ENCODE data around the gene PCNX2. TPM values are rescaled to one million over a fixed set of nuclear protein-coding genes. Genes with fewer than 3 reads are reported as not detected.

PCNX2 gene
- total RNA-seq, 4 donors from 2014 or later = 5.9 to 21.7 (median 10.3) TPM

- no peak for ATAC-seq
- Histone ChIP-seq H3K27me3 (no peaks in the 10 kb centered on the region), H3K9me3 (no peaks in the 10 kb centered on the region), H3K27ac (no peak overlapping the region), H3K36me3 (no peaks in the 10 kb centered on the region), H3K4me3 (no peak overlapping the region), H3K4me1 (no peaks in the 10 kb centered on the region)
- 45 to 67% methylated on average over 2 of the region's 2 CpGs for WGBS, 2 donors (ENCODE audit: low coverage in 1 of 2)
- TF ChIP-seq CTCF (IDR thresholded peaks at IDR 0.05) (no peak), EP300 (IDR thresholded peaks at IDR 0.05) (no peak)
Observed at GRCh38 chr1:233320023-233320422, 24.5 kb upstream of the PCNX2 start.

DNA sequence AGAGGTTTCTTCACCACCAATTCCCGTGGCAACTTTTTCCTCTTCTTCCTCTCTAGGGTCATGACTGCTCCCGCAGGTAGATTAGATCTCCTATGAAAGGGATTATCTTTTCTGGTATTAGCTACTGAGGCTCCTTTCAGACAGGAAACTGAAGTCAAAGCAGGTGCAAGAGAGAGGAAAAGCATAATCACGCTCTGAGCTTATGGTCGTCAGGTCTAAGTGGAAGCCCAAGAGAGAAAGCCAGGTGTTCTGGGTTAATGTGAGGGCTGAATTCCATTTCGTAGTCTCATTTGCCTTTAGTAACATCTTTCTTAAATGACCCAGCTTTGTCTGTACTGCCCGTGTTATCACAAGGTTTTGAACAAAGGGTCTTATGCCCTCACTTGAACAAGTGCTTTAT lies 23.7 kb upstream of the PCNX2 start:
- no peaks in the 10 kb centered on the region for H3K9me3 ChIP-seq
- no peaks in the 10 kb centered on the region for H3K36me3 ChIP-seq
- ATAC-seq = no peak
- H3K27me3 ChIP-seq = no peaks in the 10 kb centered on the region
- no peak overlapping the region for H3K27ac ChIP-seq
- no peaks in the 10 kb centered on the region for H3K4me1 ChIP-seq
- WGBS, 2 donors (ENCODE audit: low coverage in 1 of 2) = 65 to 66% methylated on average over 3 to 6 of the region's 6 CpGs
- TF ChIP-seq CTCF (IDR thresholded peaks at IDR 0.05) = no peak
- H3K4me3 ChIP-seq = no peak overlapping the region

GRCh38 chr1:233316473-233316872 lies 20.9 kb upstream of the PCNX2 start:
- 48 to 91% methylated on average over 1 of the region's 1 CpG for WGBS, 2 donors (ENCODE audit: low coverage in 1 of 2)
- TF ChIP-seq EP300 (IDR thresholded peaks at IDR 0.05) (no peak), POLR2A (IDR thresholded peaks at IDR 0.05) (no peak), CTCF (IDR thresholded peaks at IDR 0.05) (no peak)
- no peak for ATAC-seq
- no peaks in the 10 kb centered on the region for H3K4me1 ChIP-seq
- H3K4me3 ChIP-seq = no peak overlapping the region
- no peak overlapping the region for H3K27ac ChIP-seq
- H3K9me3 ChIP-seq = no peaks in the 10 kb centered on the region
- no peaks in the 10 kb centered on the region for H3K36me3 ChIP-seq
- no peaks in the 10 kb centered on the region for H3K27me3 ChIP-seq

- no peak for TF ChIP-seq EP300 (IDR thresholded peaks at IDR 0.05)
- no peak for TF ChIP-seq CTCF (IDR thresholded peaks at IDR 0.05)
- TF ChIP-seq POLR2AphosphoS5 (IDR thresholded peaks at IDR 0.05) = no peak
- no peak for TF ChIP-seq POLR2A (IDR thresholded peaks at IDR 0.05)
- H3K27me3 ChIP-seq = no peaks in the 10 kb centered on the region
- H3K36me3 ChIP-seq = no peaks in the 10 kb centered on the region
- H3K9me3 ChIP-seq = no peaks in the 10 kb centered on the region
- ATAC-seq = no peak
- no peak overlapping the region for H3K4me3 ChIP-seq
- no peak overlapping the region for H3K27ac ChIP-seq
- WGBS, 2 donors (ENCODE audit: low coverage in 1 of 2) = 31 to 89% methylated on average over 1 of the region's 1 CpG
- H3K4me1 ChIP-seq = no peaks in the 10 kb centered on the region
Observed at GRCh38 chr1:233315718-233316301, 20.3 kb upstream of the PCNX2 start.

DNA sequence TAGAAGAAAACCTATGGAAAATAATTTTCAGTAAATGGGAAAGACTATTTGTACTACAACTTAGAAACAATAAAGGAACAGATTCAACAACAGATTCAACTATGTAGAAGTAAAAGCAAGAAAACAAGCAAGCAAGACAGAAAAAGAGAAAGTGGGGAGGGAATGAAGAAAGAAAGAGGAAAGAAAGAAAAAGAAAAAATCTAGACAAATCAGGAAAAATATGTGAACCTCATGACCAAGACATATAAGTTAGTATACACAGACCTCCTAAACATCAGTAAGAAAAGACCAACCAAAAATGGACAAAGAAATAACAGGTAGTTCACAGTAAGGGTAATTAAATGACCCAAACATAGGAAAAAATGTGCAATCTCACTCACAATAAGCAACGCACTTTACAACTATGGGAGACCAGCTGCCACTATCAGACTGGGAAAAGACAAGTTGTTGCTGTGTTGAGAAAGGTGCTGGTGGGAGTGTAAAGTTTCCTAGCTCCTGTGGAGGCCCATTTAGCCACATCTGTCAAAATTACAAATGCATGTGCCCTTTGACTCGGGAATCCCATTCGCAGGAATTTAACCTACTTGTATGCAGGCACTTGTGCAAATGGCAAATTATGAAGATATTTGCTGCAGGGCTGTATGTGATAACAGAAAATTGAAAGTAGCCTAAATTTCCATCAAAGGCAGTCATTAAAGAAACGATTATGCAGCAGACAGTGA lies 18.1 kb upstream of the PCNX2 start:
- WGBS, 2 donors (ENCODE audit: low coverage in 1 of 2) = 50 to 68% methylated on average over 4 of the region's 4 CpGs
- Histone ChIP-seq H3K27ac (no peak overlapping the region), H3K9me3 (no peaks in the 10 kb centered on the region), H3K4me1 (no peaks in the 10 kb centered on the region), H3K4me3 (no peak overlapping the region), H3K27me3 (no peaks in the 10 kb centered on the region), H3K36me3 (no peaks in the 10 kb centered on the region)
- ATAC-seq = no peak
- TF ChIP-seq POLR2AphosphoS5 (IDR thresholded peaks at IDR 0.05) (no peak), CTCF (IDR thresholded peaks at IDR 0.05) (no peak), EP300 (IDR thresholded peaks at IDR 0.05) (no peak), POLR2A (IDR thresholded peaks at IDR 0.05) (no peak)
